H9 (cell line): ENCODE measurements around the gene LCMT1. TPM values are rescaled to one million over a fixed set of nuclear protein-coding genes. Genes with fewer than 3 reads are reported as not detected.

ENCODE experiments used
- DNase-seq: peaks from one replicate; pipeline ENCODE4 v3.0.0-alpha.2; 2017
- H2AFZ ChIP-seq: one replicate; pipeline ENCODE4 v1.6.1; 2013; ENCODE audit warnings: mild to moderate bottlenecking, low read length, control low read depth, moderate library complexity
- H2AK5ac ChIP-seq: 2 replicates; pipeline ENCODE4 v1.6.1; 2013; ENCODE audit warnings: low read length, control low read depth, mixed read lengths; ENCODE audit not compliant: insufficient read length
- H2BK120ac ChIP-seq: one replicate; pipeline ENCODE4 v1.6.1; 2013; ENCODE audit warnings: low read depth, mild to moderate bottlenecking, low read length, control low read depth, inconsistent platforms; ENCODE audit not compliant: poor library complexity, severe bottlenecking
- H2BK12ac ChIP-seq: 2 replicates; pipeline ENCODE4 v1.6.1; 2013; ENCODE audit warnings: low read length, control low read depth, mixed read lengths, low read depth; ENCODE audit not compliant: insufficient read length
- H2BK15ac ChIP-seq: 2 replicates; pipeline ENCODE4 v1.6.1; 2013; ENCODE audit warnings: low read depth, low read length, control low read depth
- H2BK20ac ChIP-seq: one replicate; pipeline ENCODE4 v1.6.1; 2013; ENCODE audit warnings: low read depth, mild to moderate bottlenecking, low read length, control low read depth, inconsistent platforms; ENCODE audit not compliant: poor library complexity, severe bottlenecking
- H2BK5ac ChIP-seq: 2 replicates; pipeline ENCODE4 v1.6.1; 2013; ENCODE audit warnings: low read length, control low read depth, mixed read lengths; ENCODE audit not compliant: insufficient read length
- H3K14ac ChIP-seq: 2 replicates; pipeline ENCODE4 v1.6.1; 2013; ENCODE audit warnings: low read length, control low read depth; ENCODE audit not compliant: insufficient read depth
- H3K18ac ChIP-seq: 2 replicates; pipeline ENCODE4 v1.6.1; 2013; ENCODE audit warnings: low read depth, mild to moderate bottlenecking, mixed read lengths, low read length, control low read depth; ENCODE audit not compliant: insufficient read length
- H3K23ac ChIP-seq: 2 replicates; pipeline ENCODE4 v1.6.1; 2013; ENCODE audit warnings: low read length, control low read depth, mixed read lengths, low read depth; ENCODE audit not compliant: insufficient read length
- H3K23me2 ChIP-seq: 2 replicates; pipeline ENCODE4 v1.6.1; 2013; ENCODE audit warnings: low read depth, mild to moderate bottlenecking, mixed read lengths, low read length, control low read depth; ENCODE audit not compliant: insufficient read length, poor library complexity, severe bottlenecking
- H3K27ac ChIP-seq: 2 replicates; pipeline ENCODE4 v1.5.1; 2013; ENCODE audit warnings: low read length, control low read depth, mixed read lengths, low read depth; ENCODE audit not compliant: insufficient read length
- H3K27me3 ChIP-seq: 2 replicates; pipeline ENCODE4 v1.6.1; 2013; ENCODE audit warnings: low read length, control low read depth, inconsistent platforms; ENCODE audit not compliant: insufficient read depth
- H3K4ac ChIP-seq: 2 replicates; pipeline ENCODE4 v1.6.1; 2013; ENCODE audit warnings: low read depth, mild to moderate bottlenecking, control low read depth, inconsistent platforms, low read length, moderate library complexity
- H3K4me1 ChIP-seq: 2 replicates; pipeline ENCODE4 v1.6.1; 2013; ENCODE audit warnings: low read length, control low read depth, inconsistent platforms; ENCODE audit not compliant: insufficient read depth
- H3K4me2 ChIP-seq: 2 replicates; pipeline ENCODE4 v1.6.1; 2013; ENCODE audit warnings: low read length, control low read depth, mixed read lengths; ENCODE audit not compliant: insufficient read length, insufficient read depth
- H3K56ac ChIP-seq: 2 replicates; pipeline ENCODE4 v1.6.1; 2013; ENCODE audit warnings: low read depth, mild to moderate bottlenecking, mixed read lengths, low read length, control low read depth; ENCODE audit not compliant: insufficient read length
- H3K79me1 ChIP-seq: 2 replicates; pipeline ENCODE4 v1.6.1; 2013; ENCODE audit warnings: low read depth, mild to moderate bottlenecking, moderate library complexity, low read length, control low read depth, inconsistent platforms; ENCODE audit not compliant: insufficient read depth, poor library complexity, severe bottlenecking
- H3K79me2 ChIP-seq: 2 replicates; pipeline ENCODE4 v1.6.1; 2013; ENCODE audit warnings: low read length, control low read depth, inconsistent platforms; ENCODE audit not compliant: insufficient read depth
- H3K9ac ChIP-seq: 2 replicates; pipeline ENCODE4 v1.6.1; 2013; ENCODE audit warnings: low read length, control low read depth, mixed read lengths; ENCODE audit not compliant: insufficient read length; ENCODE audit errors: extremely low read depth
- H3K9me3 ChIP-seq: one replicate; pipeline ENCODE4 v1.6.1; 2013; ENCODE audit warnings: low read depth, low read length, inconsistent platforms; ENCODE audit not compliant: control insufficient read depth
- H3T11ph ChIP-seq: one replicate; pipeline ENCODE4 v1.6.1; 2013; ENCODE audit warnings: mild to moderate bottlenecking, low read length, control low read depth, inconsistent platforms
- H4K20me1 ChIP-seq: one replicate; pipeline ENCODE4 v1.6.1; 2013; ENCODE audit not compliant: control insufficient read depth, insufficient read length, insufficient read depth
- H4K5ac ChIP-seq: 2 replicates; pipeline ENCODE4 v1.6.1; 2013; ENCODE audit warnings: low read depth, mild to moderate bottlenecking, mixed read lengths, low read length, control low read depth; ENCODE audit not compliant: insufficient read length
- H4K8ac ChIP-seq: replicated peaks from 2 replicates; pipeline ENCODE4 v1.6.1; 2013; ENCODE audit warnings: low read length, control low read depth, mixed read lengths, low read depth; ENCODE audit not compliant: insufficient read length
- H4K91ac ChIP-seq: 2 replicates; pipeline ENCODE4 v1.6.1; 2013; ENCODE audit warnings: low read depth, mild to moderate bottlenecking, moderate library complexity, mixed read lengths, low read length, control low read depth; ENCODE audit not compliant: insufficient read length
- H3K27ac Mint-ChIP-seq, 3 experiments: 2 replicates in 2 of 3; 3 replicates in 1 of 3; pipeline ENCODE4 v1.8.0; 2020 to 2021; ENCODE audit warnings: mixed read lengths in 3 of 3, mild to moderate bottlenecking in 1 of 3, moderate library complexity in 1 of 3
- H3K27me3 Mint-ChIP-seq: 2 replicates; pipeline ENCODE4 v1.8.0; 2021; ENCODE audit warnings: low read depth, mild to moderate bottlenecking, moderate library complexity, mixed read lengths
- H3K36me3 Mint-ChIP-seq, 3 experiments: 2 replicates in 2 of 3; 3 replicates in 1 of 3; pipeline ENCODE4 v1.8.0; 2020 to 2021; ENCODE audit warnings: low read depth in 3 of 3, mixed read lengths in 3 of 3; ENCODE audit not compliant: insufficient read depth in 1 of 3
- H3K4me1 Mint-ChIP-seq, 2 experiments: 2 replicates each; pipeline ENCODE4 v1.8.0; 2020; ENCODE audit warnings: mixed read lengths in 2 of 2
- H3K4me3 Mint-ChIP-seq, 2 experiments: 2 replicates in 1 of 2; 3 replicates in 1 of 2; pipeline ENCODE4 v1.8.0; 2020 to 2021; ENCODE audit warnings: mild to moderate bottlenecking in 2 of 2, mixed read lengths in 2 of 2, moderate library complexity in 1 of 2
- H3K9me3 Mint-ChIP-seq, 2 experiments: 2 replicates in 1 of 2; 3 replicates in 1 of 2; pipeline ENCODE4 v1.8.0; 2020; ENCODE audit warnings: mild to moderate bottlenecking in 2 of 2, mixed read lengths in 2 of 2, moderate library complexity in 1 of 2
- CTCF ChIP-seq: fragments of 200-600 bp; sonication (generic); conservative IDR thresholded peaks from 3 replicates; pipeline ENCODE4 v1.8.0; 2021; ENCODE audit warnings: antibody characterized with exemption, mild to moderate bottlenecking
- WGBS: extraction: QIAGEN DNeasy Blood & Tissue Kit; methylation state at CpG from one replicate; pipeline ENCODE4 v1.1.7; 2013; ENCODE audit warnings: missing lambda C conversion rate, low lambda C conversion rate, mixed read lengths; ENCODE audit not compliant: insufficient read length; ENCODE audit errors: extremely low coverage; 5-methylcytosine and 5-hydroxymethylcytosine counted together
- total RNA-seq: library from RNA; stranded (reverse); gene quantifications from 2 replicates; pipeline ENCODE4 v1.2.1, GENCODE V29; 2021

Gene LCMT1
- total RNA-seq, 1 experiment from 2014 or later, result 81.2 TPM

GRCh38 chr16:25094596-25094995, 16.9 kb upstream of the LCMT1 start:
- Mint-ChIP-seq H3K27ac (no peak overlapping the region; a peak in 1 of 7 replicates), H3K4me3 (no peak overlapping the region), H3K4me1 (no peaks in the 10 kb centered on the region), H3K36me3 (no peaks in the 10 kb centered on the region), H3K27me3 (peaks cover 28% of the 10 kb centered on the region), H3K9me3 (no peaks in the 10 kb centered on the region)
- H3K27ac ChIP-seq, result no peak overlapping the region
- no peaks in the 10 kb centered on the region for H3K27me3 ChIP-seq
- H3K18ac ChIP-seq, result no peak overlapping the region
- no peaks in the 10 kb centered on the region for H3K23me2 ChIP-seq
- no peak overlapping the region for H3K4me2 ChIP-seq
- H2BK5ac ChIP-seq, result no peak overlapping the region
- H3K79me2 ChIP-seq, result no peaks in the 10 kb centered on the region
- no peaks in the 10 kb centered on the region for H3K79me1 ChIP-seq
- no peaks in the 10 kb centered on the region for H3K4me1 ChIP-seq
- no peak overlapping the region for H2AK5ac ChIP-seq
- no peak overlapping the region for H2AFZ ChIP-seq
- no peak overlapping the region for H4K5ac ChIP-seq
- H3K9me3 ChIP-seq, result no peaks in the 10 kb centered on the region
- no peak overlapping the region for H3T11ph ChIP-seq
- no peak overlapping the region for H3K23ac ChIP-seq
- no peak overlapping the region for H3K9ac ChIP-seq
- H3K14ac ChIP-seq, result no peak overlapping the region
- TF ChIP-seq CTCF, result no peak
- WGBS, result no CpG with 5 or more reads among the region's 8 CpGs
- no peak overlapping the region for H3K4ac ChIP-seq
- DNase-seq, result no peak
- no peak overlapping the region for H2BK120ac ChIP-seq
- H3K56ac ChIP-seq, result no peak overlapping the region
- H4K91ac ChIP-seq, result no peak overlapping the region
- H4K20me1 ChIP-seq, result no peaks in the 10 kb centered on the region
- no peak overlapping the region for H4K8ac ChIP-seq
- no peak overlapping the region for H2BK20ac ChIP-seq
- H2BK12ac ChIP-seq, result no peak overlapping the region
- no peak overlapping the region for H2BK15ac ChIP-seq
